Neural cell (in vitro differentiated cells): ENCODE results near the gene SMU1. TPM values are rescaled to one million over a fixed set of nuclear protein-coding genes. Genes with fewer than 3 reads are reported as not detected.
"Not testable (repeated sequence)": the region's sequence is repeated elsewhere in the genome, so short reads cannot be mapped to it uniquely, and the experiment has no call there.

Experiments
- H2AFZ ChIP-seq: fragments of 200-600, 300-800 bp; sonication (generic), shearing (Covaris generic); 2 replicates; pipeline ENCODE4 v1.6.0; 2014; ENCODE audit warnings: low read depth, mild to moderate bottlenecking, antibody characterized with exemption, low read length, moderate library complexity
- H3F3A ChIP-seq: fragments of 200-600 bp; shearing (Covaris generic); 2 replicates; pipeline ENCODE4 v1.6.1; 2016; ENCODE audit warnings: mild to moderate bottlenecking, moderate library complexity, mixed read lengths, antibody characterized with exemption, low read length; ENCODE audit not compliant: insufficient read depth, poor library complexity, severe bottlenecking
- H3K27ac ChIP-seq: fragments of 200-600, 300-800 bp; sonication (generic), shearing (Covaris generic); 2 replicates; pipeline ENCODE4 v1.5.1; 2014; ENCODE audit warnings: mild to moderate bottlenecking, low read length, moderate library complexity
- H3K27me3 ChIP-seq: fragments of 300-800, 200-600 bp; sonication (generic), shearing (Covaris generic); 2 replicates; pipeline ENCODE4 v1.6.0; 2014; ENCODE audit warnings: mild to moderate bottlenecking, low read depth, low read length, moderate library complexity; ENCODE audit not compliant: insufficient read depth
- H3K36me3 ChIP-seq: fragments of 300-800, 200-600 bp; sonication (generic), shearing (Covaris generic); 2 replicates; pipeline ENCODE4 v1.5.1; 2014; ENCODE audit warnings: mild to moderate bottlenecking, antibody characterized with exemption, low read length, moderate library complexity; ENCODE audit not compliant: insufficient read depth
- H3K4me2 ChIP-seq: fragments of 300-800, 200-600 bp; sonication (generic), shearing (Covaris generic); 2 replicates; pipeline ENCODE4 v1.6.0; 2014; ENCODE audit warnings: mild to moderate bottlenecking, low read length
- H3K4me3 ChIP-seq: fragments of 300-800, 200-600 bp; sonication (generic), shearing (Covaris generic); 2 replicates; pipeline ENCODE4 v1.5.1; 2014; ENCODE audit warnings: mild to moderate bottlenecking, low read length, moderate library complexity
- H3K79me2 ChIP-seq: fragments of 200-600 bp; shearing (Covaris generic); replicated peaks from 2 replicates; pipeline ENCODE4 v1.6.0; 2014; ENCODE audit warnings: mild to moderate bottlenecking, low read length, moderate library complexity; ENCODE audit not compliant: insufficient read depth
- H3K9ac ChIP-seq: fragments of 300-800, 200-600 bp; sonication (generic), shearing (Covaris generic); 2 replicates; pipeline ENCODE4 v1.6.1; 2016; ENCODE audit warnings: mild to moderate bottlenecking, low read length, mixed read lengths
- H3K9me2 ChIP-seq: fragments of 200-600 bp; shearing (Covaris generic); 2 replicates; pipeline ENCODE4 v1.6.1; 2016; ENCODE audit warnings: mild to moderate bottlenecking, low read length, mixed read lengths; ENCODE audit not compliant: insufficient read depth
- H3K9me3 ChIP-seq: fragments of 200-600, 300-800 bp; sonication (generic), shearing (Covaris generic); 2 replicates; pipeline ENCODE4 v1.6.1; 2016; ENCODE audit warnings: mild to moderate bottlenecking, mixed run types, low read length, moderate library complexity, mixed read lengths
- H4K20me1 ChIP-seq: fragments of 200-600 bp; shearing (Covaris generic); 2 replicates; pipeline ENCODE4 v1.6.1; 2016; ENCODE audit warnings: mild to moderate bottlenecking, mixed run types; ENCODE audit not compliant: insufficient read depth
- CTCF ChIP-seq: fragments of 450-650 bp; IDR thresholded peaks from 2 replicates; pipeline ENCODE4 v1.5.1; 2014; ENCODE audit warnings: antibody characterized with exemption, mild to moderate bottlenecking, moderate library complexity; ENCODE audit not compliant: poor library complexity, severe bottlenecking
- EP300 ChIP-seq: fragments of 450-650 bp; conservative IDR thresholded peaks from 2 replicates; pipeline ENCODE4 v1.6.1; 2014; ENCODE audit warnings: antibody characterized with exemption, mild to moderate bottlenecking, moderate library complexity; ENCODE audit not compliant: poor library complexity, severe bottlenecking
- EZH2 ChIP-seq: fragments of 200-600, 300-800 bp; shearing (Covaris generic), sonication (generic); IDR thresholded peaks from 2 replicates; pipeline ENCODE4 v1.6.1; 2014; ENCODE audit warnings: antibody characterized with exemption, low read length, borderline replicate concordance, mild to moderate bottlenecking; ENCODE audit not compliant: insufficient read depth, poor library complexity, severe bottlenecking
- MXI1 ChIP-seq: fragments of 450-650 bp; conservative IDR thresholded peaks from 2 replicates; pipeline ENCODE4 v1.6.1; 2014; ENCODE audit warnings: antibody characterized with exemption, mild to moderate bottlenecking; ENCODE audit not compliant: poor library complexity, severe bottlenecking
- POLR2AphosphoS5 ChIP-seq: IDR thresholded peaks from 2 replicates; pipeline ENCODE4 v1.6.1; 2012
- RAD21 ChIP-seq: fragments of 450-650 bp; conservative IDR thresholded peaks from 2 replicates; pipeline ENCODE4 v1.6.1; 2014; ENCODE audit warnings: antibody characterized with exemption, mild to moderate bottlenecking, moderate library complexity
- REST ChIP-seq: IDR thresholded peaks from 2 replicates; pipeline ENCODE4 v1.6.1; 2012; ENCODE audit warnings: borderline replicate concordance
- SMC3 ChIP-seq: fragments of 450-650 bp; conservative IDR thresholded peaks from 2 replicates; pipeline ENCODE4 v1.6.1; 2014; ENCODE audit warnings: antibody characterized with exemption, mild to moderate bottlenecking, moderate library complexity; ENCODE audit not compliant: poor library complexity
- TAF1 ChIP-seq: IDR thresholded peaks from 2 replicates; pipeline ENCODE4 v1.6.1; 2012; ENCODE audit warnings: low read depth
- polyA plus RNA-seq: library from polyadenylated mRNA; depleted of rRNA; stranded (reverse); fragments of >200 nt; gene quantifications from 2 replicates; pipeline ENCODE4 v1.2.3, GENCODE V29; 2014

SMU1 gene
- polyA plus RNA-seq, 1 donor from 2014 or later: 27.4 TPM

GRCh38 chr9:33007755-33008154 is 68.7 kb downstream of the SMU1 start:
- Histone ChIP-seq H3K4me2 (no peak overlapping the region), H3F3A (no peaks in the 10 kb centered on the region), H3K4me3 (no peak overlapping the region), H3K79me2 (no peaks in the 10 kb centered on the region), H3K27me3 (no peaks in the 10 kb centered on the region), H2AFZ (no peak overlapping the region), H3K9me2 (no peaks in the 10 kb centered on the region), H3K27ac (no peak overlapping the region), H3K9me3 (no peaks in the 10 kb centered on the region), H3K9ac (no peak overlapping the region), H3K36me3 (no peaks in the 10 kb centered on the region), H4K20me1 (no peaks in the 10 kb centered on the region)
- TF ChIP-seq EZH2 (no peak), CTCF (no peak), REST (no peak), RAD21 (no peak), MXI1 (no peak), POLR2AphosphoS5 (no peak), EP300 (no peak), SMC3 (no peak), TAF1 (no peak)

GRCh38 chr9:33005335-33005734 is 71.1 kb downstream of the SMU1 start:
- H3K4me2 ChIP-seq, H3K79me2 ChIP-seq, H3K9me3 ChIP-seq, H2AFZ ChIP-seq, H3K27me3 ChIP-seq, H3K9ac ChIP-seq, H3K36me3 ChIP-seq, H3K9me2 ChIP-seq, H4K20me1 ChIP-seq, H3F3A ChIP-seq, H3K27ac ChIP-seq, H3K4me3 ChIP-seq: not testable (repeated sequence)

GRCh38 chr9:33000682-33001055 is 75.8 kb downstream of the SMU1 start:
- peak overlapping the region; percentile 90 for H3K4me3 ChIP-seq
- H3K9me2 ChIP-seq, H2AFZ ChIP-seq, H3K9me3 ChIP-seq, H3K36me3 ChIP-seq, H4K20me1 ChIP-seq, H3F3A ChIP-seq, H3K27me3 ChIP-seq: not testable (repeated sequence)
- H3K4me2 ChIP-seq: peak overlapping the region; percentile 69
- H3K79me2 ChIP-seq: peaks cover 17% of the 10 kb centered on the region
- peak overlapping the region; percentile 91 for H3K9ac ChIP-seq
- peak overlapping the region; percentile 92 for H3K27ac ChIP-seq
